ENCODE measurements around the gene RAF1. TPM values are rescaled to one million over a fixed set of nuclear protein-coding genes. Genes with fewer than 3 reads are reported as not detected.

RAF1 gene
- total and polyA plus RNA-seq, 2 of the 8 experiments (the other 6 are each of a cell fraction or from before 2014, with no cell fraction given), result 103 to 118 TPM

GRCh38 chr3:12579456-12579855 lies 84.5 kb downstream of the RAF1 start (continued):
- TF ChIP-seq SUZ12 (IDR thresholded peaks at IDR 0.05; ENCODE audit: low read length) (no peak), TAF1 (IDR thresholded peaks at IDR 0.05; ENCODE audit: low read depth, low read length) (no peak)
- TF ChIP-seq, protein P1, sequence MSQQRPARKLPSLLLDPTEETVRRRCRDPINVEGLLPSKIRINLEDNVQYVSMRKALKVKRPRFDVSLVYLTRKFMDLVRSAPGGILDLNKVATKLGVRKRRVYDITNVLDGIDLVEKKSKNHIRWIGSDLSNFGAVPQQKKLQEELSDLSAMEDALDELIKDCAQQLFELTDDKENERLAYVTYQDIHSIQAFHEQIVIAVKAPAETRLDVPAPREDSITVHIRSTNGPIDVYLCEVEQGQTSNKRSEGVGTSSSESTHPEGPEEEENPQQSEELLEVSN (IDR thresholded peaks at IDR 0.05), result no peak
